ENCODE data around the gene TIAL1. TPM values are rescaled to one million over a fixed set of nuclear protein-coding genes. Genes with fewer than 3 reads are reported as not detected.

TIAL1 gene, protein sequence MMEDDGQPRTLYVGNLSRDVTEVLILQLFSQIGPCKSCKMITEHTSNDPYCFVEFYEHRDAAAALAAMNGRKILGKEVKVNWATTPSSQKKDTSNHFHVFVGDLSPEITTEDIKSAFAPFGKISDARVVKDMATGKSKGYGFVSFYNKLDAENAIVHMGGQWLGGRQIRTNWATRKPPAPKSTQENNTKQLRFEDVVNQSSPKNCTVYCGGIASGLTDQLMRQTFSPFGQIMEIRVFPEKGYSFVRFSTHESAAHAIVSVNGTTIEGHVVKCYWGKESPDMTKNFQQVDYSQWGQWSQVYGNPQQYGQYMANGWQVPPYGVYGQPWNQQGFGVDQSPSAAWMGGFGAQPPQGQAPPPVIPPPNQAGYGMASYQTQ
- total RNA-seq (2022; extraction: Qiagen RNA extraction; ENCODE audit: low read depth): 94.7 to 103 TPM (median 101 TPM) in 5 replicates

DNA sequence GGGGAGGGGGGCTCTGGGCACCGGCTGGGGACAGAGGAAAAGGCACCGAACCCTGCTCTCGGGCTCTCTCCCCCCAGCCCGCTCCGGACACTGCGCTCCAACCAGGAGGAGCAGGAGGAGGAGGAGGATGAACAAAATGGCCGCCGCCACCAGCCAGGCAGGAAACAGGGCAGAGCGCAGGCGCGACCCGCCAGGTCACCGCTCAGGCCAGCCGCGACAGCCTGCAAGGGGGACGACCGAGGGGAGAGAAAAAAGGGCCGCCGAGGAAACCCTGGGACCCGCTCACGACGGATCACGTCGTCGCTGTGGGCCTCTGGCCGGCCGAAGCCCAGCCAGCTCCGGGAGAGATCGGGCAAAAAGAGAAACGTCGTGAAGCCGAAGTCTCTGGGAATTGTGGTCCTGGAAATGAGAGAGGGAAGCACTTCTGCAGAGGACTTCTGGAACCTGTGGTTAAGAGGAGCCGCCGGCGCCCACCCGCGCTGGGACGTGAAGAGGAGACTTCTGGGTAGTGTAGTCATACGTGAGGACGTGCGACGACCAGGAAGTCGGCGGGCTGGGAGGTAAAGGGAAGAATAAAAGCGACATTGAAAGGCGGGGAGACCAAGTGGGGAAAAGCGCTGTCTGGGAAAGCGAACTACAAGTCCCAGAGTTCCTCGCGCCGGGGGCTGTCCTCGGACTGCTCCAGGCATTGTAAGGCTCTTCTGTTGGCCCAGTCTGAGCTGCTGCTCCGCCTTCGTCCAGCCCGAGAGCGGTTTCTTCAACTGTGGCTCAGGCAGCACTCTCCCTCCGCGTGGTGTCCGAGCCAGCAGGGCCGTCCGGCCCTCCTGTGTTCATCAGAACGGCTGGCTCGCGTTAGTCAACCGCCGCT is at the start of gene TIAL1:
TSS of gene TIAL1 (minus strand) at position 428 of the 868 bp plus-strand sequence. CDS start 499 bp downstream, outside the sequence.

DNA sequence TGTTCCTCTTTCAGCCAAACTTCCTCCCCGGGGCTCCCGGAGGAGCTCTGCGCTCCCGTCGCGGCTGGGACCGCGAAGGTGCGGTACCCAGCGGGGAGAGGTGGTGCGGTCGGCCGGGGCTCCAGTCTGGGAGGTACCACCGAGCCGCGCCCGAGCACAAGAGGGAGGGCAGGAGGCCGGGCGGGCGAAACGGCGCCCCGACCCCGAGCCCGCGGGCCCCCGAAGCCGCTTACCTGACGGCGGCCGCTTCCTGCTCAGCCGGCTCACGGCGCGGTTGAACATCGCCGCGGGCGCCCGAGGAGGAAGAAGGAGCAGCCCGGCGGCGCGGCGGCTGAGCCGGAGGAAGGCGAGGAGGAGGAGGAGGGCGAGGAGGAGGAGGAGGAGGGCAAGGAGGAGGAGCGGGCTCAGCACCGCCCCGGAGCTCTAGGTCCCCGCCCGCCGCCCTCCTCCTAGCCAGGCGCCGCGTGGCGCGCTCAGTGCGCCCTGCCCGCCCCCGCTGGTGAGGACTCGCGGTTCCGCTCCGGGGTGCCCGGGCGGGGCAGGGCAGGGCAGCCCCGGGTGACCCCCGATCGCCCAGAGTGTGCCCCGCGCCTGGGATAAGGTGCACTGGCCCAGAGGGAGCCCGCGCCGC is 54.3 kb downstream of the TIAL1 start, which contains the start of gene RGS10:
TSS of gene RGS10 (minus strand) at position 363 of the 631 bp plus-strand sequence. CDS start at position 282, 81 bp downstream.

Other genes starting within 250 kb of the TIAL1 start
- 46.5 to 53.1 TPM (median 47.9 TPM) in 5 replicates for gene RGS10, start 54.2 kb downstream of the TIAL1 start, total RNA-seq (2022; extraction: Qiagen RNA extraction; ENCODE audit: low read depth)
- gene BAG3, start 54.4 kb upstream of the TIAL1 start, total RNA-seq (2022; extraction: Qiagen RNA extraction; ENCODE audit: low read depth): 111 to 166 TPM (median 144 TPM) in 5 replicates
- 7.0 to 8.9 TPM (median 8.1 TPM) in 5 replicates for gene INPP5F, start 129.1 kb upstream of the TIAL1 start, total RNA-seq (2022; extraction: Qiagen RNA extraction; ENCODE audit: low read depth)